Endothelial cell (in vitro differentiated cells): ENCODE results near the gene SLC28A3. TPM values are rescaled to one million over a fixed set of nuclear protein-coding genes. Genes with fewer than 3 reads are reported as not detected.
A peak's percentile ranks its signal among the peaks of the same experiment; 100 is the strongest.

Experiments used
- DNase-seq: peaks from one replicate; pipeline ENCODE4 v3.0.0; 2021; ENCODE audit warnings: low spot score
- H3K27ac Mint-ChIP-seq: one replicate; pipeline ENCODE4 v1.8.0; 2021; ENCODE audit warnings: mixed read lengths, inconsistent platforms; ENCODE audit not compliant: unreplicated experiment
- H3K27me3 Mint-ChIP-seq: one replicate; pipeline ENCODE4 v1.8.0; 2021; ENCODE audit warnings: mild to moderate bottlenecking, moderate library complexity, mixed read lengths, inconsistent platforms; ENCODE audit not compliant: unreplicated experiment
- H3K36me3 Mint-ChIP-seq: one replicate; pipeline ENCODE4 v1.8.0; 2021; ENCODE audit warnings: mild to moderate bottlenecking, low read depth, mixed read lengths, inconsistent platforms; ENCODE audit not compliant: unreplicated experiment
- H3K4me1 Mint-ChIP-seq: one replicate; pipeline ENCODE4 v1.8.0; 2021; ENCODE audit warnings: mild to moderate bottlenecking, mixed read lengths, inconsistent platforms; ENCODE audit not compliant: unreplicated experiment
- H3K4me3 Mint-ChIP-seq: one replicate; pipeline ENCODE4 v1.8.0; 2021; ENCODE audit warnings: mild to moderate bottlenecking, mixed read lengths, inconsistent platforms; ENCODE audit not compliant: unreplicated experiment
- H3K9me3 Mint-ChIP-seq: one replicate; pipeline ENCODE4 v1.8.0; 2021; ENCODE audit warnings: mixed read lengths, inconsistent platforms; ENCODE audit not compliant: unreplicated experiment
- total RNA-seq: library from RNA; stranded (reverse); fragmentation: NEBNext Ultra II Directional; extraction: Animal tissue kit (Norgen Biotek cat#: 25700); gene quantifications from one replicate; pipeline ENCODE4 v1.2.1, GENCODE V29; 2021; ENCODE audit not compliant: unreplicated experiment
- TF ChIP-seq, protein P1 (sequence below): fragments of 200-600 bp; sonication (generic); IDR thresholded peaks from one replicate; pipeline ENCODE4 v1.5.0; 2021; ENCODE audit warnings: antibody characterized with exemption; ENCODE audit not compliant: unreplicated experiment

Gene SLC28A3
- total RNA-seq, 1 donor from 2014 or later = 0.26 TPM

DNA sequence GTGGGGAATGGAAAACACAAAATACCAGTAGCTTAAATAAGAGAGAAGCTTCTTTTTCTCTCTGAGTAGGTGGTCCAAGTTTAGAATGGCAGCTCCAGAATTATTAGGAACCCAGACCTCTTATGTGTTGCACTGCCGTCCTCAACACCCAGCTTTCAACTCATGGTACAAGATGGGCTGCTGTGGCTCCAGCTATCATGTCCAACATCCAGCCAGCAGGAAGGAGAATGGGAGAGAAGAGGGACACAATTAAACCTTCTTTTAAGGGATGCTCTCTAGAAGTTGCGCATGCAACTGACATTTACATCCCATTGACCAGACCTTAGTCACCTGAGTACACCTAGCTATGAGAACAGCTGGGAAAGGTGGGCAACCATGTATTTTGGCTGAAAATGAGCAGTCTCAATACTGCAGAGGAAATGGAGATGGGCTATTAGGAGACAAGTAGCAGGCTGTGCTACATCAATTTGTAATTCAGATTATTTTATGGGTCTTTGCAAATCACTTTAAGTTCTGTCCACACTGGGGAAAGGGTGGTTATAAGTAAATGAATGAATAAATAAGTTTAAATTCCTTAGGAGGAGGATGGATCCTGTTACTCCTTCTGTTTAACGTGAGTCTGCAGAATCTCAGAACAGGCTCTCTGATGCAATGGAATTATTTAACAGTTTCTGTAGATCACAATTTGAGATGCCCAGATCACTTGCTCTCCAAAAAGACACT is 76.1 kb downstream of the SLC28A3 start:
- TF ChIP-seq, protein P1, sequence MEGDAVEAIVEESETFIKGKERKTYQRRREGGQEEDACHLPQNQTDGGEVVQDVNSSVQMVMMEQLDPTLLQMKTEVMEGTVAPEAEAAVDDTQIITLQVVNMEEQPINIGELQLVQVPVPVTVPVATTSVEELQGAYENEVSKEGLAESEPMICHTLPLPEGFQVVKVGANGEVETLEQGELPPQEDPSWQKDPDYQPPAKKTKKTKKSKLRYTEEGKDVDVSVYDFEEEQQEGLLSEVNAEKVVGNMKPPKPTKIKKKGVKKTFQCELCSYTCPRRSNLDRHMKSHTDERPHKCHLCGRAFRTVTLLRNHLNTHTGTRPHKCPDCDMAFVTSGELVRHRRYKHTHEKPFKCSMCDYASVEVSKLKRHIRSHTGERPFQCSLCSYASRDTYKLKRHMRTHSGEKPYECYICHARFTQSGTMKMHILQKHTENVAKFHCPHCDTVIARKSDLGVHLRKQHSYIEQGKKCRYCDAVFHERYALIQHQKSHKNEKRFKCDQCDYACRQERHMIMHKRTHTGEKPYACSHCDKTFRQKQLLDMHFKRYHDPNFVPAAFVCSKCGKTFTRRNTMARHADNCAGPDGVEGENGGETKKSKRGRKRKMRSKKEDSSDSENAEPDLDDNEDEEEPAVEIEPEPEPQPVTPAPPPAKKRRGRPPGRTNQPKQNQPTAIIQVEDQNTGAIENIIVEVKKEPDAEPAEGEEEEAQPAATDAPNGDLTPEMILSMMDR = no peak
- H3K4me3 Mint-ChIP-seq = no peak overlapping the region
- H3K27me3 Mint-ChIP-seq = peaks cover 4% of the 10 kb centered on the region
- DNase-seq = no peak
- H3K36me3 Mint-ChIP-seq = no peaks in the 10 kb centered on the region
- no peak overlapping the region for H3K27ac Mint-ChIP-seq
- no peaks in the 10 kb centered on the region for H3K4me1 Mint-ChIP-seq
- H3K9me3 Mint-ChIP-seq = no peaks in the 10 kb centered on the region

DNA sequence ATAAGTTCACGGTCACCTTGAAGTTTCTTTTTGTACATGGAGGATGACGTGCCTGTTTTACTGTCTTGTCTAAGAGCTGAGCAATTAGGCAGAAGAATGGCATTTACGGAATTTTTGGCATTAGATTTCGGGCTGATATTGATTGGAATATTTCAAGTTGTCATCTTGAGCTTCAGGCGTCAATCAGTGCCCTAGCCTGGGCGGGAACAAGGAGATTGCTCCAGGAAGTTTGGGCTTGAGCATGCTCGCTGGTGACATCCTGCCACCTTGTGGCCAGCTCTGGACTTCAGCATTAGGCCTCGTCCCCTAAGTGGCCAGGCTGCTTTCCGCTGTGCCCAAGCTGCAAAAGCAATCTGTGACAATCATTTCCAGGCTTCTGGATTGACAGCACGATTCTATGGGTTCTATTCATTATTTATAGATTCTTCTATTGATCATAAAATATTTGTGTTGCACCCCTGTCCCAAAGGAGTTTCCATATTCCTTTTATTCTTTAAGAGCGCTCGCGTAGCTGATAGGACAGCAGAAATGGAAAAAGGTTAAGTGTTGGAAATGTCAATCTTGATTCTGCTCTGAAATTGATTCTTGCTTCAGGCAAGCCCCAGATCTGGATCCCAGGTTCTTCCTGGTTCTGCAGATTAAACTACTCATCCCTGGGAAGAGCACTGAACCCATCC is 79.3 kb downstream of the SLC28A3 start:
- Mint-ChIP-seq H3K4me3 (peak overlapping the region; percentile 57), H3K36me3 (no peaks in the 10 kb centered on the region)

DNA sequence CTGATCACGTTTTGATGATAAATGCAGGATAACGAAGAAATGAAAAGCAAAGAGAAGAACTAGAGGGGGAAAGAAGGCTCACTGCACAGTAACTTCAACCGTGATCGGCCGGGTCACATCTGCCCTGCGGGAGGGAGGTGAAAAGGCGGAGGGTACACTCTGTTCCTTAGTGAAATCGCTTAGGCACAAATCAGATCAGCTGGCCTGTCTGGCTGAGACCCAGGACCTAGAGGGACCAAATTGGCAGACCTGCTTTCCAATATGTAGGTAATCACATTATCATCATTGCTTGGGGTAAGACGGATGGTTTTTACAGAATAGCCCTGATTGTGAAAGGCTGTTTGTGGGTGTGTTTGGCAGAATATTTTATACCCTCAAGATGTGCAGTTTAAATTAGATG is 82.2 kb downstream of the SLC28A3 start:
- no peak overlapping the region for H3K27ac Mint-ChIP-seq
- DNase-seq = no peak
- H3K4me1 Mint-ChIP-seq = no peaks in the 10 kb centered on the region
- no peaks in the 10 kb centered on the region for H3K27me3 Mint-ChIP-seq
- TF ChIP-seq, protein P1 = no peak
- H3K9me3 Mint-ChIP-seq = no peaks in the 10 kb centered on the region
- no peaks in the 10 kb centered on the region for H3K36me3 Mint-ChIP-seq
- H3K4me3 Mint-ChIP-seq = no peak overlapping the region

More for the DNA sequence above, 79.3 kb downstream of the SLC28A3 start:
- TF ChIP-seq, protein P1 = peak; percentile 87
- peak; percentile 87 for DNase-seq
- Mint-ChIP-seq H3K27ac (no peak overlapping the region), H3K27me3 (peaks cover 2% of the 10 kb centered on the region), H3K9me3 (no peaks in the 10 kb centered on the region), H3K4me1 (no peaks in the 10 kb centered on the region)

DNA sequence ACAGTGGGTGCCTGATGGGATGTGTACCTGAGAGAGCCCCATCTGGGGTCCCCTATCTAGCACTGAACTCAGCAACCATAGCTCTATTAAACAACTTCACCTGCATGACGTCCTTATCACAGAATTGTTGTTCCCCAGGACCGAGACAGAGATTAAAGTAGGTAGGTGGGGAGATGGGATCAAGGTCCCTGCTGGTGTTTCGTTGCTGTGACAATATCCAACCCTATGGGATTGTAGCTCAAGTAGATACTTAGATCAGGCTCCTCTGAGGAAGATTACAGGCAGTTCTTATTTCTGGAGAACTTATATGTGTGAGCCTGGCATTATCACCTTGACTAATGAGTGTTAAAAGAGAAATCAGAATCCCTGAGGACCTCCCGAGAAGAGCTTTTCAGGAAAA is 84.9 kb downstream of the SLC28A3 start:
- no peaks in the 10 kb centered on the region for H3K4me1 Mint-ChIP-seq
- no peaks in the 10 kb centered on the region for H3K9me3 Mint-ChIP-seq
- H3K27ac Mint-ChIP-seq = no peak overlapping the region
- no peaks in the 10 kb centered on the region for H3K36me3 Mint-ChIP-seq
- DNase-seq = no peak
- no peaks in the 10 kb centered on the region for H3K27me3 Mint-ChIP-seq
- TF ChIP-seq, protein P1 = no peak
- H3K4me3 Mint-ChIP-seq = no peak overlapping the region

DNA sequence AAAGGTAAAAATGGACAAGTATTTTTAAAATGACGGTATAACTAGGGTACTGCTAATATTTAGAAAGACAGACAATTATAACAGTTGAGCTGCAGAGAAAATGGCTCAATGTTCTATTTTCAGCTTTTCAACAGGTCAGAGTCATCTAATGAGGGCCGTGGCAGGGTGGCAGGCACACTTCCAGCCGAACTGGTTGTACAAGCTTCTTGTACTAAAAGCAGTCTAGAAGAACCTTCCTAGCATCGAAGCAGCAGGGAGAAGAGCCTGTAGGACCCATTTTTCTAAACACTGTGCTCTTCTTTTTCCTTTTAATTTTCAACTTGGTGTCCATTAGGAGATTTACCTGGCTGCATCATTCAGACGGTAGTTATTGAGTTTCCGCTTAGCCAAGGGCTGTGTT is 85.6 kb downstream of the SLC28A3 start:
- Mint-ChIP-seq H3K4me1 (no peaks in the 10 kb centered on the region), H3K27me3 (no peaks in the 10 kb centered on the region), H3K27ac (no peak overlapping the region), H3K9me3 (no peaks in the 10 kb centered on the region), H3K36me3 (no peaks in the 10 kb centered on the region), H3K4me3 (no peak overlapping the region)
- TF ChIP-seq, protein P1 = no peak
- no peak for DNase-seq
